GM19438 (cell line): ENCODE results near the gene SELENOK.

Experiments used
- ATAC-seq: cut with Tn5 transposase; IDR thresholded peaks from one replicate; pipeline ENCODE4 v1.9.1; 2021; ENCODE audit warnings: low read depth; ENCODE audit not compliant: unreplicated experiment

Gene SELENOK

GRCh38 chr3:53843195-53844177 is 48.2 kb downstream of the SELENOK start:
- ATAC-seq = peak; percentile 47

GRCh38 chr3:53842436-53843194 is 49.0 kb downstream of the SELENOK start:
- no peak for ATAC-seq

GRCh38 chr3:53841296-53841695 is 50.4 kb downstream of the SELENOK start:
- ATAC-seq = no peak

GRCh38 chr3:53837331-53837730 is 54.3 kb downstream of the SELENOK start:
- no peak for ATAC-seq

GRCh38 chr3:53836084-53836872 is 55.4 kb downstream of the SELENOK start:
- ATAC-seq = no peak

GRCh38 chr3:53835257-53835656 is 56.4 kb downstream of the SELENOK start:
- ATAC-seq = no peak

- no peak for ATAC-seq
Observed at GRCh38 chr3:53834429-53835095, 57.1 kb downstream of the SELENOK start.
